Right lung (tissue), 5 donors: ENCODE data around the gene NCKAP5. TPM values are rescaled to one million over a fixed set of nuclear protein-coding genes. Genes with fewer than 3 reads are reported as not detected.
"Not testable (repeated sequence)": the region's sequence is repeated elsewhere in the genome, so short reads cannot be mapped to it uniquely, and the experiment has no call there.

Source experiments
- DNase-seq, 2 donors: peaks; one replicate each; pipeline ENCODE4 v3.0.0-alpha.2; 2013
- polyA plus RNA-seq, 5 donors: library from polyadenylated mRNA; unstranded; fragments of 120-200 nt; gene quantifications; one replicate each; pipeline versions ENCODE4 v1.2.1 to v1.2.3, GENCODE V29; 2013; ENCODE audit warnings: inconsistent platforms in 1 of 5, low replicate concordance in 1 of 5; ENCODE audit not compliant: insufficient read length in 5 of 5, insufficient read depth in 1 of 5

The NCKAP5 gene
- polyA plus RNA-seq, 5 donors, result 15.1 to 20.7 (median 15.9) TPM

DNA sequence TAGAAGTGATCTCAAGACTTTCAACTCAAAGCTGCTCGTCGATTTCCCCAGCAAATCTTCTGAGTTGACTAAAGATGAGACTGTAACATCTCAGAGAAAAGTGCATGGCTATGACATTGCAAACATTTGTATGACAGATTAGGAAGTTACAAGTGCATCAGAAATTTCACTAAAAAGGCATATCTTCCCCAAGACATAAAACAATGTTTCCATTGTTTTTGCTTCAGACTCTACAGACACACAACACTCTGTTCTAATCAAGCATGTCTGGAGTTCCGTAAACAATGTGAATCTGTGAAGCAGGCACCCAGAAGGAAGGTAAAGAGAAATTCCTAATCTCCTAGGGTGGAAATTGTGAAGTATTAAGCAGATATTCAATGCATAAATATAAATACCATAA, 753.6 kb downstream of the NCKAP5 start:
- DNase-seq, result no peak

DNA sequence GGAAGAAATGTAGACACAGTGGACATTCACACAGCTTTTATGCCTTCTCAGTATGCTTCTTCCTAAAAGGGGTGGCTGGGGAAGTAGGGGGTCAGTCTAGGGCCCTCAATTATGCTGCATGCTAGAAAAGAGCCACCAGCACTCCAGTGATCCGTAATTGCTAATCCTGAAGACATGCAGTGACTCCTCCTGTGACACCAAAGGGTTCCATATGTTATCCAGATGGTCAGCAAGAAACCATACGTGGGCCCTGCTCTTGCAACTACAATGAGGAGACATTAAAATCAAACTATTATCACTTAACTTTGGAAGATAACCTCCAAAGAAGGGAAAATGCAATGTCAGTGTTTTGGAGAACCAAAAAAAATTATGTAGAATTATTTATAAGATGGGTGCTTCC, 754.8 kb downstream of the NCKAP5 start:
- no peak for DNase-seq

DNA sequence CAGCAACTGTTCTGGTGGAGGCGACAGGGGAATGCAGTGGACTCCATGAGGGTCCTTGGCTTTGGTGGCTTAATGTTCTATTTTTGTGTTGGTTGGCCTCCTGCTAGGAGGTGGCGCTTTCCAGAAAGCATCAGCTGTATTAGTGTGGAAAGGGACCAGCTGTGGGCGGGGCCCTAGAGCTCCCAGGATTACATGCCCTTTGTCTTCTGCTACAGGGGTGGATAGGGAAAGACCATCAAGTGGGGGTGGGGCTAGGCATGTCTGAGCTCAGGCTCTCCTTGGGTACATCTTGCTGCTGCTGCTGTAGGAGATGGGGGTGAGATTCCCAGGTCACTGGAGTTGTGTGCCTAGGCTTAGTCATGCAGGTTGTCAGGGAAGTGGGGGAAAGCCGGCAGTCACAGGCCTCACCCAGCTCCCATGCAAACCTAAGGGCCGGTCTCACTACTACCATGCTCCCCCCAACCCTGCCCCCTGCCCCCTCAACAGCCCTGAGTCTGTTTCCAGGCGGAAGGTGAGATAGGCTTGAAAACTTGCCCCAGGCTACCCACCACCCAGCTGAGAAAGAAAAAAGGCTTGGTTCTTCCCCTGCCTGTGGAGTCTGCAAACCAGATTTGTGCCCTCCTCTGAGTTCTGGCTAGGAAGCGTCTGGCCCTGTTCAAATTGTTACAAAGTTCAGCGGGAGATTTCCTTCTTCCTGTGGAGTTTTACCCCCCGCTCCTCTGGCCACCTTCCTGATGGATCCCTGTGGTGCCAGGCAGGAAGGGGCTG, 756.9 kb downstream of the NCKAP5 start:
- no peak for DNase-seq

DNA sequence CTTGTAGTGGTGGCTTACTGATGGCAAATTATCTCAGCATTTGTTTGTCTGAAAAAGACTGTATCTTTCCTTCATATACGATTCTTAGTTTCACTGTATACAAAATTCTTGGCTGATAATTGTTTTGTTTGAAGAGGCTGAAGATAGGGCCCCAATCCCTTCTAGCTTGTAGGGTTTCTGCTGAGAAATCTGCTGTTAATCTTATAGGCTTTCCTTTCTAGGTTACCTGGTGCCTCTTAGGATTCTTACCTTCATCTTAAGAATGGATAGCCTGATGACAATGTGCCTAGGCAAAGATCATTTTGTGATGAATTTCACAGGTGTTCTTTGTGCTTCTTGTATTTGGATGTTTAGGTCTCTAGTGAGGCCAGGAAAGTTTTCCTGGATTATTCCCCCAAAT, 758.3 kb downstream of the NCKAP5 start:
- not testable (repeated sequence) for DNase-seq

DNA sequence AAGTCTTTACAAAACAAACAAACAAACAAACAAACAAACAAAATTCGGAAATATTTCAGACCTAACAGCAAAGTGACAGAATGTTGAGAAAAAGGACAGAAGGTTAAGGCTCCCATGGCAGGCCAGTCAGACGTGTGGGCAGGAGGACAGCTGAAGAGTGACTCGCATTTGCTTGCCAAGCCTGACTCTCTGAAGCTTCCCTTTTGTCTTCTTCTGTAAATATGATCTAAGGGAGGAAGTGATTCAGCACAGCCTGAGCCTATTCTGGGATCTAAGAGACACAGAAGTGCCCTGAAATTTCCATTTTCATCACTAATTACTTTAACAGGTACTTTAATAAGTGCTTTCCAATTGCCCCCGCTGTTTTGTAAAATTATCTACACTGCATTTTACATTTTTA, 764.2 kb downstream of the NCKAP5 start:
- no peak for DNase-seq

DNA sequence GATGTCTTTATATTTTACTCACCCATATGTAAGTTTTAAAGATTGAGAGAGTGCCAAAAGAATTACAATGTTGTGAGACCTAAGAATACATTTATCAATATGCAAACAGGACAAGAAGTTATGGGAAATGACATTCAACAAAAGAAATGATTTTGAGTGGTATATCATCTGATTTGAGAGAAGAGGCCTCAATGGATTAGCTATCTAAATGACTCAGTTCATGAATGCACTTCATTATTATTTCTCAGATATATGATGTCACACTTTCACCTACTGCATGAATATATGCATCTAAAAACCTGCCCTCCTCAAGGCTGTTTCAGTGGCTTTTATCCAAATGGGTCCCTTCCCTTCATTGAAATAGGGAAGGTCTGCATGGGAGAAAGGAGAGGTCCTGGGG, 769.9 kb downstream of the NCKAP5 start:
- no peak for DNase-seq

DNA sequence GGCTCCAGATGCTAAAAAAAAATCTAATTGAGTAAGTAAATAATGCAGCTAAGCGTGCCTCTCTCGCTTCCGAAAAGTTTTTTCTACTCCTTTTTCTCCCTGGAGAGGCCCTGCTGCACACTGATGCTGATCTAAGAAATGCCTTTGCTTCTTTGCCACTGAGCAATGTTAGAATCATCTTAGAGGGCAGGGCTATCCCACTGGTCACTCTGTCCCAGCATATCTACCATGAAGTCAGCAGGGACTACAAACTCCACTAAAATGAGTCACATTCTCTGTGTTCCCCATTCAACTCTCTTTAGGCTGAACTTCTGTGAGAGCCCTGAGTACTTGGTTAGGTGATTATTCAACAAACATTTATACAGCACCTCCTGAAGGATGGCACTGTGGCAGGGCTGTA, 770.7 kb downstream of the NCKAP5 start:
- DNase-seq, result no peak

DNA sequence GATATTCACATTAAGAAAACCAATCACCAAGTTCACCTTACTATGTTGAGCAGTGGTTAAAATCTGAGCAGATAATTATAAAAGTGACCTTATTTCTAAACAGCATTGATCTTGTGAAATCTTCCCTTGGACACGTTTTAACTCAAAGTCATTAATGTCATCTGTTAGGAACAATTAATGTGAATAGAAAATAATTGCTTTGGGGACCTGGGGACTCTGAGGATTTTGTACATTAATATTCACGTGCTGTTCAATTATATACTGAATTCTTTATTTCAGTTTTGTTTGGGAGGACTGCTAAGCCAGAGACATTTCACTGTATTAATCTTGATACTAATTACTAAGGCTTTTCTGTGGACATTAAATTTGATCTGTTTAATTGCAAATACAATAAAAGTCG, 771.2 kb downstream of the NCKAP5 start:
- no peak for DNase-seq

DNA sequence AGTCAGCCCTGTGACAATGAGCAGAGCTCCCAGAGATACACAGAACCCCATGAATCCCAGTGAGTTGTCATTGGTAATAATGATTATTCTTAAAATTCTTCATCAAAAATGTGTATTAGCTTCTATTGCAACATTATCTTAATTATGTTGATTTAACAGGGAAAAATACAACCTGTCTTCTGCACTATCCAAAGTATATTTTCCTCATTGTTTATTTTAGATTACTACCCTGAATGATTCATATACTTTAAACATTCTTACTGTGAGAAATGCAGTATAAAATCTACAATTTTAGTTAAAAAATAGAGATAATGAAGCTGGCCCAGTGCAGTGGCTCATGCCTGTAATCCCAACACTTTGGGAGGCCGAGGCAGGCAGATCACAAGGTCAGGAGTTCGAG, 773.0 kb downstream of the NCKAP5 start:
- DNase-seq, result no peak

DNA sequence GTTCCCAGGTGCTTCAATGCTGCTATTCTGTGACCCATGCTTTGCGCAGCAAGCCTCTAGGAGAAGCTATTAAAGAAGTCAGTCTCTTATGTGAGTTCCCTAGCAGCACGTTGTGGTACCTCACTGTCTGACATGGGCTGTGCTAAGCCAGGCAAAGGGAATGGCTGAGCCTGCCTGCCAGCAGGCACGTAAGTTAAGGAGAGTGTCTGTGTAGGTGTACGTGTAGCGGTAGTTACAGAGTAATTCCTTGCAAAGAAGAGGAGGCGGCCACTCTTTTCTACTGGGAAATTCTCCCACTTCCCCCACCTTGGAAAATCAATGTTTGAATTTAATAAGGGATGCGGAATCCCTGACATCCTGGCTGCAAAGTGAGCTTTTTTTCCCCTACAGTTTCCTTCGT, 774.7 kb downstream of the NCKAP5 start:
- DNase-seq, result no peak

DNA sequence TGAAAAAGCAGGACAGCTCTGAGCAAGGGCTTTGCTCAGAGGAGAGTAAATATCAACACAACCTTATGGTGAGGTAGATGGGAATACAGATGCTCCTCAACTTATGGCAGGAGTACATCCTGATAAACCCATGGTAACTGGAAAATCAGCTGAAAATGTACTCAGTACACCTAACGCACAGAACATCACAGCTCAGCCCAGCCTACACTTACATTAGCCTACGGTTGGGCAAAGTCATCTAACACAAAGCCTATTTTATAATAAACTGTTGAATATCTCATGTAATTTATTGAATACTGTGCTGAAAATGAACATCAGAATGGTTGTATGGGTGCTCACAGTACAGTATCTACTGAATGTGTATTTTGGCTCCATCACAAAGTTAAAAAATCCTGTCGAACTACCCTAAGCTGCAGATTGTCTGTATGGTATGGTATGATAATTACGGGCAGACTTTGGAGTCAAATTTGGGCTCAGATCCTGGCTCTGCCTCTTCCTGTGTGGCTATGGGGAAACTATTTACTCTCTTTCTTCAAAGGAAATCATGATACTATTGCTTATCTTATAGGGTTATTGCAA, 778.0 kb downstream of the NCKAP5 start:
- DNase-seq, result no peak

DNA sequence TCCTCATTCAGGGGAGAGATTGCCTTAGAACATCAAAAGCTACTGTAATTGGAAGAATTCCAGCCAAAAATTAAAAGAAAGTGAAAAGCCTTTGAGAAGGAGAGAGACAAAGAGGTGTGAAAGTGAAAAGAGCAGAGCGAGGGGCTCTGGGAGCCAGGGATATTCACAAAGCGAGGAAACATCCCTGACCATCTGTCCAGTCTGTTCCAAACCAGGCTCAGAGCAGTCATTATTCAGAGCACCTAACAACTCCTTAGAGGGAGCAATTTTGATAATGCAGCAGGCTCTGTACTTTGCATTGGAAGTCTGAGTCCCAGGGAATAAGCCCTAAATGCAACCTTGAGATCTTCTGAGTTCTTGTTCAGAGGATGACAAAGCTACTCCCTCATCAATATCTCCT, 779.2 kb downstream of the NCKAP5 start:
- DNase-seq, result no peak

DNA sequence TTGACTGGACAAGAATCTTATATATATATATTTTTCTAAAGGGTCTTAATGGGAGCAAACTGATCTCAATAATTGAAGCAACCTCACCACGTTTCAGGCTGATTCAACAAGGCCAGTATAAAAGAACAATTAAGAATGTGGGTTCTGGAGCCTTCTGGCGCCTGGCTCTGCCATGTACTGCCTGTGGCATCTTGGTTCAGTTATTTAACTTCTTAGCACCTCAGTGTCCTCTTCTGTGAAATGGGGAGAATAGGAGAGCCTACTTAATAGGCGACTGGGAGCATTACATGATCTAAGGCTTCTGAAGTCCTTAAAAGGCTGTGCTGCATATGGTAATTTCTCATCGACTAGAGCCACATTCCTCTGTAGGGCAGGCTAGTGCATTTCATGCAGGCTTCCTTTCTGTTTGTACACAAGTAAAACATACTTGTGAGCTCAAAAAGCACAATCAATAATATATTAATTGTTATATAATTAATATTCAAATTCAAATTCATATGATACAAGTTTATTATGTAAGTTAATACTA, 779.9 kb downstream of the NCKAP5 start:
- DNase-seq, result no peak

DNA sequence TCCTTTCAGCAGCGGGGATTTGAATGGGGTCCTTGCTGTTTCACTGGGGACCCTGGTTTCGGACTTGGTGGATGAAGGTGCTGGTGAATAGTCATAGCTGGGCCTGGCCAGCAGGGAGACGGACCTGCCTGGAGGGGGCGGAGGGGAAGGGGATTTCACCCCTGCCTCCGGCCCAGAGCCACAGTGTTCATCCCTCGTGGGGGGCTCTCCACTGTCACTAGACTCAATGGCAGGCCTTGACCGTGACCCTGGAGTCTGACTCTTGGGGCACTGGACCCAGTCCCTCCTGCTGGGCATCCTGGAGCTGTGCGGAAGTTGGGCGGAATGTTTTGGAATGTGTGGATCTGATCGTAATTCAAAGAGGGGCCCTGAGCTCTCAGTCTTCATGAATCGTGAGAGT, 784.4 kb downstream of the NCKAP5 start:
- no peak for DNase-seq

DNA sequence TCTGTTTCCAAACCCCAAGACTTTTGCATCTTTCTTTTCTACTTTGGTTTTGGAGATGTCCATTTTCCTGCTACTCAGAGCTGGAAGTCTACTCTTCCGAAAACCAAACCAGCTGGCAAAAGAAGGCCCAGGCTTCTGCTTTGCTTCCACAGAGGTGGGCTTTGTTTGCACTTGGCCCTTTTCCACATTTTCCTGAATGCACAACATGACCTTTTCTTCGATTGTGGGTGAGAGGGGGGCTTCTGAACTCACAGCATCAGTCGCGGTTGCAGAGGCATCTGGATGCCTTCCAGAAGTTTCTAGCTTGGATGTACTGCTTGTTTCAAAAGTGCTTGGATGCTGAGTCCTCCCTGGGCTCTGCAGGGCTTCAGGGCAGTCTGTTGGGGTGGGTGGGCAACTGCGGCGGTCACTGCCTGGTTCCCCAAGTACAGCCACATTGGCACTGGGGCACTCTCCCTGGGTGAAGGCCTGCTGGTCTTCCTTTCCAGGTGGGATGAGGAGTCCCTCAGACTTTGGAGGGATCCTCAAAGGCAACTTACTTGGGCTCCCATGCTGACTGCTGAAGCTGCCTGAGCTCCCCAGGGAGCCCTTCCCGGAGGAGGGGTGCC, 786.0 kb downstream of the NCKAP5 start:
- no peak for DNase-seq

DNA sequence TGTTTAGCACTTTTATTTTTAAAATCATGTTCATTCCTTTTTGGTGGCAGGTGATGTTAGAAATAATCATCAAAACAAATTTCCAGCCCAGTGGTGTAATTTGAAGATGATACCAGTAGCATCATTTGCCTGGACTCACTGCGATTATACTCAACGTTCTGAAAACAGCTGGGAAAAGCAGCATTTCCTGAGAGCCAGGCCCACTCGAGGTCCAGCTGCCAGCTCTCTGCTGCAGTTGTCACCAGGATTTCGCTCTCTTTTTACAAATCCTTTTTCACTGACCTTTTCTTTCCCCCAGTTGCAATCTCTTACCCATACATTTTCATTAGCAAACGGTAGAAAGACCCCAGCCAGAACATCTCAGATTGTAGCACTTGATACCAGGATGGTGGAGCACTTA, 787.6 kb downstream of the NCKAP5 start:
- no peak for DNase-seq

DNA sequence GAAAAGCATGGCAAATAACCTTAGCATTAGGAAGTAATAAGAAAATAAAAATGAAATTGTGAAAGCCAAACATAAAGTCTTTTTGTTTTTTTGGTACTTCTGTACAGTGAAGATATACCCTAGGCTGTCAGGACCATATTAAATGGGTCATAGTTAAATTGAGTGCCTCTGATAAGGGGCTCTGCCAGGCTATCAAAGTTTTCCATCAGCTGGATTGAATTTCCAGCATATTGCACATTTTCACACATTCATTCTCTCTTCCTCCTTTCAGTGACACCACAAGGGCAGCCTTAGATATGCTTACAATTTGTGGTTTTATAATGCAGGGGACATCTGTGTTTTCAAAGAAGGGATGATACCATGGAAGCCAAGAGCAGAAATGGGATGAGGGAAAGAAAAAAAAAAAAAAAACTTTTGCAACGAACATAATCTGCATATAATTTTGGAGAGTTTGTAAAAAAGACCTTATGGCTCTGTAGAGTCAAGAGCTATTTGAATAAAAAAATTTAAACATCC, 789.0 kb downstream of the NCKAP5 start:
- DNase-seq, result no peak

DNA sequence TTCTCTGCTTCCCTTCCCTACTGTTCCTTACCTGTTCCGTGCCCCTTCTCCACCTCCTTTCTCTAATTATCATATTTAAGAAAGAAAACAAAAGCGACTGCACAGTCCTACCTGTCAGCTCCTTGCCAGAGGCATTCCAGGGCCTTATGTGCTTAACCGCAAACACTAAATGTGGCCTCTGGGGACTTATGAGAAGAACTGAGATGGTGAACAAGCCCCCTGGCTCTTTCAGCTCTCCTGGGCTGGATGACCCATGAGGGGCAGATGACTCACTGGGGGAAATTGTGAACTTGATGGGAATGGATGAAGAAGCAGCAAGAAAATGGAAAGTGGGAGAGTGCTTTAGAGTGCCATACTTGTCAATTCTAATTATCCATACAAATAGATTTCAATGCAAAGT, 792.0 kb downstream of the NCKAP5 start:
- no peak for DNase-seq

DNA sequence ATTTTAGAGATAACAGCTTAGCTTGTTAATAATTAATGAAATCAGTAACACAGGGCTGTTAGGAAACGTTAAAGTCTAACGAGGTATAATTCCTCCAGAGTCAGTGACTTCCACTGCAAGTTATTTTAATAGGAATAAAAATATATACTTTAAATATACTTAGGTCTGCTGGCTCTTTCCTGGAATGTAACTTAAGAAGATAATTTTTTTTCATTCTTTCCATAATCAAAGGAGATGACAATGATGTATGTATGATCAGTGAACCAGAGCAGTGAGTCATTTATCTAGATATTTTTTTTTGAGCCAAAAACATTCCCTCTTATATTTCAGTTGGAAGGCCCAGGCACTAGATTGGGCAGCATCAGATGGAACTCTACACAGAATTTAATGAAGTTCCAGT, 794.1 kb downstream of the NCKAP5 start:
- no peak for DNase-seq

DNA sequence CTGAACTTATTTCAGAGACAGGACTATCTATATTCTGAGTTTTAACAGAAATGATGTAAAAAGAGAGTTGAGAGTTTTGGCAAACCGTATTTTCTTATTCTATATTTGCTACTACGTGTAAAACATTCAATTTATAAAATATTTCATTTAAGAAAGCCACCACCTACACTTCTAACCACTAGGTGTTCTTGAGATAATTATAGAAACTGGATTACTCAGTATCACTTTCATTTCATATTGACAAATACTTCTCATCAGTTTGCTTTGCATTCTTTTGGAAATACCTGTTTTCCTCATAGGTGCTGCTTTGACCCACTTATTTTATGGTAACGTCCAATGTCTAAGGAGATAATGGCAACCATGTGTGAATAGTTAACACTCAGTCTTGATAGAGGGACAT, 794.9 kb downstream of the NCKAP5 start:
- no peak for DNase-seq

DNA sequence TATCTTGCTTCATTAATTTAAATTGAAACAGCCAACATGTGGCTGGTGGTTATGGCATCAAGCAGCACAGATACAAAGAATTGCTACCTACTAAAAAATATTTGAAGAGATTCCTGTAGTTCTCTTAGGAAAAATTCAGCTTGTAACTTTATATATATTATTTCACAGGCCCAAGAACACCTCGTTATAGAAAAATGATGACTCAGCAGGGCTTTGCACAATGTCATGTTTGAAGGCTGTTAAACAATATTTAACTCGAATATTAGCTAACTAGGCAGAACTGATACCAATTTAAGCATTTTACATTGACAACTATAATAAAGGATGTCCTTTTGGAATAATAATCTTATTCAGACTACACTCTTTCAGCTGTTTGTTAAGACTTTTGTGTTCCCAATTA, 795.9 kb downstream of the NCKAP5 start:
- no peak for DNase-seq

DNA sequence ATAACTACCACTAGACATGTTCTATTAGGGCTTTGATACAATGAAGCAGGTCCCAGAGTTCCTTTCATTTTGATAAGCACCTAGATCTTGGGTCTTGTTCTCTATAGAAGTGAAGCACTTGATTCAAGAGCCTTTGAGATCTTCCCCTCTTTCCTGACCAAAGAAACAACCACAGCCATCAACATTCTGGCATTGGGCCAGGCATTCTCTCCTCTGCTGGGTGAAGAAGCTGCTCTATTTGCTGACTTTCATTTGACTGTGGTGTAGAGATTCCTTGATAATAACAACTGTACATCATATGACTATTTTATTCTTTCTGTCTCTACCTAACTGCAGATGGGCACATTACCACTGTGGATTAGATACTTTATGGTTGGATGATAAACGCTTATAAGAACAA, 801.7 kb downstream of the NCKAP5 start:
- DNase-seq, result no peak

DNA sequence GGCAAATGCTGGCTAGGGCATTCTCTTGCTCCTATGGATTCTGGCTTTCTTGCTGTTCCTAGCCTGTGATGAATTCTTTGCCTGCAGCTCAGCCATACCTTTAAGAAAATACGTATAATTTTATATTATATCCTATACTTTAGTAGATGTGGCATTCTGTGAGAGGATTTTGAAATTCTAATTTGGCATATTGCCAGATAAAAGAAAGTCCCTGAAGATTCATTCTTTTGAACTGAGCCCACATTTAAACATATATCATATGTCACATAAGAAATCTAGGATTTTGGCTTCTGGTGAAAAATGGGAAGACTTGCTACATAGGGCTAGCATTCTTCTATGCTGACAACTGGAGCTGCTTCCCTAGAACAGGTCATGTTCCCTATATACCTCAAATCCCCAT, 806.8 kb downstream of the NCKAP5 start:
- no peak for DNase-seq
